Endometrium (tissue), 2 donors: ENCODE data around the gene PRDM4.

Experiments used
- FAIRE-seq: peaks from 2 replicates; lab custom pipeline; 2012; peaks lifted over from hg19 to GRCh38; lab: Jason Lieb, UNC
- donor health status: control.
- donor health status: control.

Gene PRDM4, protein sequence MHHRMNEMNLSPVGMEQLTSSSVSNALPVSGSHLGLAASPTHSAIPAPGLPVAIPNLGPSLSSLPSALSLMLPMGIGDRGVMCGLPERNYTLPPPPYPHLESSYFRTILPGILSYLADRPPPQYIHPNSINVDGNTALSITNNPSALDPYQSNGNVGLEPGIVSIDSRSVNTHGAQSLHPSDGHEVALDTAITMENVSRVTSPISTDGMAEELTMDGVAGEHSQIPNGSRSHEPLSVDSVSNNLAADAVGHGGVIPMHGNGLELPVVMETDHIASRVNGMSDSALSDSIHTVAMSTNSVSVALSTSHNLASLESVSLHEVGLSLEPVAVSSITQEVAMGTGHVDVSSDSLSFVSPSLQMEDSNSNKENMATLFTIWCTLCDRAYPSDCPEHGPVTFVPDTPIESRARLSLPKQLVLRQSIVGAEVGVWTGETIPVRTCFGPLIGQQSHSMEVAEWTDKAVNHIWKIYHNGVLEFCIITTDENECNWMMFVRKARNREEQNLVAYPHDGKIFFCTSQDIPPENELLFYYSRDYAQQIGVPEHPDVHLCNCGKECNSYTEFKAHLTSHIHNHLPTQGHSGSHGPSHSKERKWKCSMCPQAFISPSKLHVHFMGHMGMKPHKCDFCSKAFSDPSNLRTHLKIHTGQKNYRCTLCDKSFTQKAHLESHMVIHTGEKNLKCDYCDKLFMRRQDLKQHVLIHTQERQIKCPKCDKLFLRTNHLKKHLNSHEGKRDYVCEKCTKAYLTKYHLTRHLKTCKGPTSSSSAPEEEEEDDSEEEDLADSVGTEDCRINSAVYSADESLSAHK

DNA sequence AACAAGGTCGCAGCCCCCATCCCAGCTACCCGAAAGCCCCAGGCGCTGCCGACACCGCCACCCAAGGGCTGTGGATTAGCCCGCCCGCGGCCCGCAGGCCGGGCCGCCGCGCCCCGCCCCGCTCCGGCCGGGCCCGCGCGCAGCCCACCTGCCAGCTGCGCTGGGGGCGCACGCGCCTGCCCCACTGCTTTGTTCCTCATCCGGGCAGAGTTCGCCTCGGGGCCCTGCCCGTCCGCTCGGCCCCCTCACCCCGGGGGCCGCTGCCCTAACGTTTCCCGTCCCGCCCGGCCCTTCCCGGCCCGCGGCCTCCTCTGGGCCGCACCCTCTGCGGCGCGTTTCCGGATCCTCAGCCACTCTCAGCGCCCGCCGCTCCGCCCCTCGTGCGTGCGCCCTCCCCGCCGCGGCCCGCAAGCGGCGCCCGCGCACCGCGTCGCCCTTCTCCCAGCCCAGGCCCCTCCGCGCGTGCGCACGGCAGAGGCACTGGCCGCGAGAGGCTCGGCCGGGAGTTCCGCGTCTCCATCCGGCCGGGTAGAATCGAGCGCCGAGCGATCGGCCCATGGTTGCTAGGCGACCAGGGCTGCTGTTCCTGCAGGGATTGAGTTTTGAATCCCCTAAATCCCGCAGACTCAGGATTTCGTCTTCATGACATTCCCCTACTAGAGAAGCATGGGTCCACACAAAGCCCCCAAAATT is at the start of gene PRDM4:
Gene PRDM4, minus strand, starts transcription at position 329 of the 693 bp plus-strand sequence. CDS start 622 bp downstream, outside the sequence.
- no peak for FAIRE-seq

DNA sequence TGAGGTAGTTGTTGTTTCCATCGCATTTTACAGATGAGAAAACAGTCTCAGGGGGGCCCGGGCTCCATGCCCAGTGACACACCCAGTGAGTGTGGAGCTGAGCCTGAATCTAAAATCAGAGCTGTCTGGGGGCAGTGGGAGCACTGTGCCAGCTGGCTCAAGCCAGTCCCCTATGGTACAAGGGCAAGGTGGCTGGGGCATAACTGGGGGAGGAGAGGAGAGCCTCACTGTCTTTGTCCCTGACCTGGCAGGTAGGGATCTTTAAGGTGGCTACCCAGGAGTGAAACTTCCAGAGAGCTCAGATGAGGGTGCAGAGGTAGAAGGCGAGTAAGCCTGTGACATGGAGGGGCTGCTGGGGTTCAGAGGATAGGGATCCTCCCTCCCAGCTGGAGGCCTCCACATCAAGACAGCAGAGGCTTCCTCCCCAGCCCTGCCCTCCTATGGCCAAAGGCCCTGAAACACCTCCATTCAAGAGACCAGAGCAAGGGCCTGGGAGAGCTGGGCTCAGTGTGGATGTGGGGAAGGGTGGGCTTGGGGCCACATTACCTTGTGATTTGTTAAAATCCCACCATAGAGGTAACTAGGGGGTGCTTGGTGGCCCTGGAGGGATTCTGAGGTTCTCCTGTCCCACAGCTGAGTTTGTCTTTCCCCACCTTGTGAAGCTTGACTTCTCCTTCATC is 46.7 kb upstream of the PRDM4 start:
- no peak for FAIRE-seq

DNA sequence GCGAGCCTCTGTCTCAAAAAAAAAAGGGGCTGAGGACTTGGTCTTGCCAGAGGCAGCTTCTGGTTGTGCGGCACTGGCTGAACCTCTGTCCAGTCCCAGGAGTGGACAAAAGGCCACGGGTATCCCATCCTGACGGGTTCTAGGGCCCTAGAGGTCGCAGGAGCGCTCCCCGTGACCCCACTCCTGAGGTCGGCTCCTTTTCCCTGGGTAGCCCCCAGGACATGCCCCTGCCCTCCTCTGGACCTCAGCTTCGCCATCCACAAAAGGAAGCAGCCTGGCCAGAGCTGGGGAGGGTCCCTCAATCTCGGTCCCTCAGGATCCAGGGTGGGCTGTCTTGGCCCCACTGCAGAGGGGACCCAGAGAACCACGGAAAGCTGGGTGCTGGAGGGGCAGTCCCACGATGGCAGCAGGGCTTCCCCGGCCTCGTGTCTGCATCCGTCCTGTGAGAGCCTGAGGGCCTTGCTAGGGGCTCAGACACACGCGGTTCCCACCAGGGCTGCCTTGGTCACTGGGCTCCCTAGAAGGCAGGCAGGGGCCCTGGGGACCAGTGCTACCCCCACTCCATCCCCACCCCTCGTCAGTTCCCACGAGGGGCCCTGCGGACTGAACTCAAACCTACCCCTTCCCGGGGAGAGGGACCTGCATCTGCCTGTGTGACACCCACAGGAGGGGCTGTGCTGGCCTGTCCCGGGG is 44.7 kb upstream of the PRDM4 start:
- FAIRE-seq, result no peak

DNA sequence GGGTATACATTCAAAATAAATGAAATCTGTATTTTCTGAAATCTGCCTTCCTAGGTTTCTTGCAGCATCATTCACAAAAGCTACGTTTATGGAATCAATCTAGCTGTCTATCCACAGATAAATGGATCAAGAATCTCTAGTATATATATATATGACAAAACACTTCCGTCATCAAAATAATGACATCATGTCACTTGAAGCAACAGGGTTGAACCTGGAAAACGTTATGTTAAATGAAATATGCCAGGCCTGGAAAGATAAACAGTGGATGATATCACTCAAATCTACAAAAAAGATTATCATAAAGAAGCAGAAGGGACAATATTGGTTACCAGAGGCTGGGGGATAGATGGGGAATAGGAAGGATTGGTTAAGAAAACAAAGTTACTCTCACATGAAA is 42.2 kb upstream of the PRDM4 start:
- FAIRE-seq, result no peak

DNA sequence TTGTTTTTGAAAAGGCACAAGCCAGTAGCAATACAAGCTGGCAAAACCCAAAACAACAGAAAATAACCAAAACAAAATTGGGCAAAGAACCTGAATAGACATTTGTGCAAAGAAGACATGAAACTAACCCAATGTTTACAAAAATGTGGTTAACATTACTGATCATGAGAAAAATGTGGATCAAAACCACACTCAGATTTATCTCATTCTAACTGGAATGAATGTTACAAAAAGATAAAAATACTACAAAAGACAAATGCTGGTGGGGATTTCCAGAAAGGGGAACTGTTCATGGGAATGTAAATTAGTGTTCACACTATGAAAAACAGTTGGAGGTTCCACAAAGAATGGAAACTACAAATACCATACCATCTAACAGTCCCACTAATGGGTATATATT is 40.2 kb upstream of the PRDM4 start:
- no peak for FAIRE-seq

DNA sequence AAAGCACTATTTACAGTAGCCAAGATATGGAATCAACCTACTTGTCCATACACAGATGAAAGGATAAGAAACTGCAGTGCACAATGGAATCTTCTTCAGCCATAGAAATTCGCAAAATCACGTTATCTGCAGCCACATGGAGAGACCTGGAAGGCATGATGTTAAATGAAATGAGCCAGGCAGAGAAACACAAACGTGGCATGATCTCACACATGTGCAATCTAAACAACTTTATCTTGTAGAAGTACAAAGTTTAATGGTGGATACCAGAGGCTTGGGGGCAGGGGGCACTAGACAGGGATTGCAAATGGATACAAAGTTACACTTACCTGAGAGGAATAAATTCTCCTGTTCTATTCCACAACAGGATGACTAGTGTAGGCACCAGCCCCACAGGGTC is 37.6 kb upstream of the PRDM4 start:
- FAIRE-seq, result no peak

DNA sequence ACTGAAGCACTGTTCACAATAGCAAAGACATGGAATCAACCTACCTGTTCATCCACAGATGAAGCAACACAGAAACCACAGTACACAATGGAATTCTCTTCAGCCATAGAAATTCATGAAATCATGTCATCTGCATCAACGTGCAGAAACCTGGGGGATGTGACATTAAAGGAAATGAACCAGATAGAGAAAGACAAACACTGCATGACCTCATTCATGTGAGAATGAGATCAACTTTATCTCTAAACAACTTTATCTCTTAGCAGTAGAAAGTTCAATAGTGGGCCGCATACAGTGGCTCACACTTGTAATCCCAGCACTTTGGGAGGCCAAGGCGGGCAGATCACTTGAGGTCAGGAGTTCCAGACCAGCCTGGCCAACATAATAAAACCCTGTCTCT is 33.5 kb upstream of the PRDM4 start:
- no peak for FAIRE-seq

DNA sequence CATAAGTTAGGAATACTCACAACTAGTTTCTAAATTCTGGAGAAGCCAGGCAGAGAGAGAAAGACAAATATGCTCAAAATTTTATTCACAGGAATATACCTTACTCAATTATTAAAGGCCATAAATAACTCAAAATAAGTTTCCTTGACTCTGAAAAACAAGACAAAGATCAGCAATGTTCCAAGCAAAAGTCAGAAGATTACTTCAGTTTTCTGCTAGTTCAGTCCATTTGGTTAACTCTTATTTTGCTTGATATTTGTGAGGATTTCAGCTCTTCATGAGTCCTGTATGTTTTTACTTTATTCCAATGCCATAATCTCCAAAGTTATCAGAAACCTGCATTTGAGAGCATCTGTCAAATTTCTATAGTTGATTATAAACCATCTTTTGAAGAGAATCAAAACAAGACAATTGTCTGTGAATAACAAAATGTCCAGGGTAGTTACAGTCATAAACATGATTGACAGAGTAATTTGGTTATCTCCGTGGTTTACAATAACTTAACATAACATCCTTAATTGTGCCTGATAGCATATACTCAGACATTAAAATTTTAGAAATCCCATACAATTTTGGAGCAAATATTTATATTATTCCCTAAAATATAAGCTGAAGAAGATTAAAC is 30.6 kb upstream of the PRDM4 start:
- no peak for FAIRE-seq

DNA sequence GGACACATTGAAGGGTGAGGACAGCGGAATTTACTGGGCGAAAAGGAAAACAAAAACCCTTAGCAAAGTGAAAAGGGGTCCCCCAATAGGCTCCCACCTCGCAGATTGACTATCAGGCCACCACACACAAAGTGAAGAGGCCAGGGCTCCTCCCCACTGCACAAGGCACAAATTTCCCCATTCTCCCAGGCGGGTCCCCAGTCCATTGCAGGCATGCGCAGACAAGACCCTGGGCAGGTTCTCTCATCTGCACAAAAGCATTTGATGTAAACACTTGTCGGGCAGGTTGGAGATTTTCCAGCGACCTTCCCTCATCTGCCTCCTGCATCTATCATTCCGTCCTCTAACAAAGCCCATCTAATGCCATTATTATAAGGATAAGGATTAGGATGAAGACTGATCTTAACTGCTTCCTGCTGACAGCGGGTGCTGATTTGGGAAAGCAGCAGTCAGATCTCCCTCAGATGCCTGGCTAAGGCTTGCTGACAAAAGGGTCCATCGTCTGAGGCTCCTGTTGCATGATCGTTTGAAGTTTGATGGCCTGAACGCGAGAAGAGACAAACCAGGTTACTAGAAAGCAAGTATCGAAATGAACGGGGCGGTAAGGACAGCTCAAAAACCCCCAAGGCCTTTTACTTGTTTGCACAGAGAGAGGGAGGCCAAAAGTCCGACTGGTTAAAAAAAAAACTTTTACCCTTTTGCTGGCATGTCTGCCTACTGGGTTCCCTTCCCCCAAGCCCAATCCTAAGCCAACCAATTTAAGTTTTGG is 27.9 kb upstream of the PRDM4 start:
- FAIRE-seq, result no peak

DNA sequence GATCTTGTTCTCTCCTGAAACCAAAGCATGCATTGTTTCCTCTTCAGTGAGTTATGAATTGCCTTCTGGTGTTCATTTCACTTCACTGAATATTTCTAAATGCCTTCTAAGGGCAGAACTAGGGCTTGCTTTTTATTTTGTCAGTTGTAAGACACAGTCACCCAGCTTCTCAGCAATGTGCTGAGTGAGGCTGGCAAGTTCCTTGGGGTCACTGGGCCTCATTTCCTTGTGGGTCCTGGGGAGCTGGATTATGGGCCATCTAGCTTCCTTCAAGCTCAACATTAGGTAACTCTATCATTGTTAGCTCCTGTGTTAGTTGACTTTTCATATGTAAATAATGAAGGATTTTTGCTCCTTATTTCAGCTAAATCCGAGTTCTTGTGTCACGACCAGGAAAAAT is 27.3 kb upstream of the PRDM4 start:
- no peak for FAIRE-seq

DNA sequence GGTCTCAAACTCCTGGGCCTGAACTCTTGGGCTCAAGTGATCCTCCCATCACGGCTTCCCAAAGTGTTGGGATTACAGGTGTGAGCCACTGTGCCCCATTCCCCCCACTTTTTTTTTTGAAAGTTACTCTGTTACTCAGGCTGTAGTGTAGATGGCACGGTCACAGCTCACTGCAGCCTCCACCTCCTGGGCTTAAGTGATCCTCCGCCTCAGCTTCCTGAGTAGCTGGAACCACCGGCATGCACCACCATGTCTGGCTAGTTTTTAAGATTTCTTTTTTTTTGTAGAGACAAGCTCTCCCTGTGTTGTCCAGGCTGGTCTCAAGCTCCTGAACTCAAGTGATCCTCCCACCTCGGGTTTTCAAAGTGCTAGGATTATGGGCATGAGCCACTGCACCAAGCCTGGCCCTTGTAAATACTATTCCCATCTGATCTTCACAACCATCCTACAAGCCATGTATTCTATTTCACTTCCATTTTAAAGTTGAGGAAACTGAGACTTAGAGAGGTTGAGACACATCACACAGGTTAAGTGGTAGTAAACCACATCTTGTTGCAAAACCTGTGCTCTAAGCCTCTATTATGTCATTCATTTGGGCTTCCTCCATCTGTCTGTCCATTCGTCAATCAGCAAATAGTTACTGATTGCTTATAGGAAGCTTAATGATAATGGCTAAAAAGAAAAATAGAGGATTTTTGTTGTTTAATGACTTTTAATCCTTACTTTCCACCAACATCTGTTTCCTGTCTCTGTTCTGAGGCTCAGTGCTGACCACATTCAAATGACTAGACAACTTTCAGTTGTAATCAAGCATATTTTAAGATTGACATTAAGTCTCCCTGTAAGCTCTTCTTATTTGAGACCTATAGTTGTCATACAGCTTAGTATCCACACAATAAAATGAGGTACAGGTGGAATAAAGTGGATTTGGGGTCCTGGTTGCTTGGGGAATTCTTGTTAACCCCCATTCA is 22.8 kb upstream of the PRDM4 start:
- FAIRE-seq, result no peak

DNA sequence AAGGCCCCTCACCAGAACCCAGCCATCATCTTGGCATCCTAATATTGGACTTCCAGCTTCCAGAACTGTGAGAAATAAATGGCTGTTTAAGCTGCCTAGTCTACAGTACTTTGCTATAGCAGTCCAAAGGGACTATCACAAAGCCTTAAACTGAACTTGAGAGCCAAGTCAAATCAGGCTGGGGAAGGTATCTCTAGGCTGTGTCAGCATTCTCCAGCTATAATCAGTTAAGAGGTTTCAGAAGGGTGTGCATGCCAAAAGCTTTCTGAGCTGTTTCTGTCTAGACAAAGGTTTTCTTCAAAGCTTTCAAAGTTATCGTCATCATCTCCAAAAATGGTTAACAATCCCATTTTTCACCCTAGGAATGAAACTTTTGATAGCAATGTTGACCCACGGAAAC is 21.1 kb upstream of the PRDM4 start:
- no peak for FAIRE-seq

DNA sequence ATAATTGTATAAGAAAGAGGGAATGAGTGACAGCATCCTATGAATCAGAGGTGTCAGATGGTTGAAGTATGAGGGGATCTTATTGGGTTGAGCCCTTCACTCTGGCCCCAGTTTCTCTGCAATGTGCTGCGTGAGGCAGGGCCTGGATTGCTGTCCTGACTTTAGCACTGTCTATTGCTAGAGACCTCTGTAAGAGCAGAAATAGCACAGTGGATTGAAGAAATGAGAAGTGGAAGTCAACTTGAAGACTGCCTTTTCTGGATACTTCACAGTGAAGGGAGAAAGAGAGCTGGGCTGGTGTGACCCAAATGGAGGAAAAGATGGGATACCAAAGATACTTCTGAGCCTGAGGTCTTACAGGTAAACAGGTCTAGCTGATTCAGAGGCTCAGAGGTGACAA is 19.4 kb upstream of the PRDM4 start:
- FAIRE-seq, result no peak

DNA sequence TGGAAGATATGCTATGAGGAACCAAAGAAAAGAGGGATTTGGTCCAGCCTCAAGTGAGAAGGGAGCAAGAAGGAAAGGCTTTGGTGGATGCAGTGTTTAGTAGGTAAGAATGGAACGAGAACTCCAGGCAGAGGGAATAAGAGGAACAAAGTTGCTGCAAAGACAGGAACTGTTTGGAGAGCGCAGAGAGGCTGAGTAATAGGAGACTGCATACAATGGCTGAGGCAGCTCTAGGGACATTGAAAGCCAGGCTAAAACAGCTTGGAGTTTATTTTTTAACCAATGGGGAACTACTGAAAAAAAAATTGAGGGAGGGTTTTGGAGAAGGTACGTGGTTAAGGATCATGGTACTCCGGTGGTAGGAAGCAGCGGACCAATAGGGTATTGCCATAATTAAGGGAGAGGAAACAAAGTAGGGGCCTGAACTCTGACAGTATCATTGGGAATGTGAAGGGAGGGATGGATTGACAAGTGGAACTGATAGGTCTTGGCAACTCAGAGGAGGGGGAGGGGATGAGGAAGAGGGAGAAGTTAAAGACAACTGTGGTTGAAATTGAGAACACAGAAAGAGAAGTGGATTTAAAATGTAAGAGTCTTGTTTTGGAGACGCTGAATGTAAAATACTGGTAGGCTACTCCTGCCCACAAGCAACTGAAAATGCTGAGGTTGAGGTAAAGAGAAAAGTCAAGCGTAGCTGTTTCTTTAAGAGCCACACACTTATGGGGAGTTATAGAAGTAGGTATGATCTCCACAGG is 18.3 kb upstream of the PRDM4 start:
- no peak for FAIRE-seq

DNA sequence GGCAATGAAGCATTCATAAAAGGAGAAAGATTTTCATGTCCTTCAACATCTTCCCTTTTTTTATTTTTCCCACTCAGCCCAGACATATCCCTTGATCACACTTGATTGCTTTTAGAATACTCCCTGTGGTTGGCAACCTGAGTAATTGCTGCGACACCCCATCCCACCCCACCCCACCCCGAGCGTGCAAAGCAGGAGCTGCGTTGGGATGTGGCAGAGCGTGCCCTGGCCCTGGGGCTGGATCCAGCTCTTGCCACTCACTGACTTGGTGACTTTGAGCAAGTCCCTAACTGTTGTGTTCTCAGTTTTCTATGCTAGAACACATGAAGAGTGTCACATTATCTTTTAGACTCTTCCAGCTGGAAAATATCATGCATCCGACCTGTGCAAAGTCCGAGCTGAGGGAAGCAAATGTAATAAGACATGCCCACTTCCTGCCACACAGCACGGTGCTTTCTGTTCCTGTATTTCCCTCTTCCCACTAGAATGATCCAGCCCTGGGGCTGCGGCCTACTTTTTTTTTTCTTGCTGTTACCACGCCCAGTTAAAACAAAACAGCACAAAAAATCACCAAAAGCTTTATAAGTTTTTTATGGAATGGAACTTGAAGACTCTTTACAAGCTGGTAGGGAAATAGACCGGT is 17.6 kb upstream of the PRDM4 start:
- no peak for FAIRE-seq

DNA sequence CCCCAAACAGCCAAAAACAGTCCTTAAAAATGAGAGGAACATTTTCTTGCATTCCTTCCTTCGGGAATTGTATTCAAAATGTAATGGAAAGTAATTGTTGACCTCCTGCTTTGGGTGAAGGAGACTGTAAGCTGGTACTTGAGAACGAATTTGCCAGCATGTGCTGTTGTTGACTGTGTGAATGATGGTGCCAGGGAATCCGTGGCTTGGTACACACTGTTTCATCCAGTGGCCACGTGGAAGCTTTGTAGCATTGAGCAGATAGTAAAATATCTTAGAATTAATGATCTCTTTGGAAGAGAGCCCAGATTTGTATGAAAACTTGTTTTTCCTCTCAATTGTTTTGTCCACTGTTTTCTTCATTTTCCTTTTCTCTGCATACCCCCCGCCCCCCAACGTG is 15.2 kb upstream of the PRDM4 start:
- FAIRE-seq, result no peak

DNA sequence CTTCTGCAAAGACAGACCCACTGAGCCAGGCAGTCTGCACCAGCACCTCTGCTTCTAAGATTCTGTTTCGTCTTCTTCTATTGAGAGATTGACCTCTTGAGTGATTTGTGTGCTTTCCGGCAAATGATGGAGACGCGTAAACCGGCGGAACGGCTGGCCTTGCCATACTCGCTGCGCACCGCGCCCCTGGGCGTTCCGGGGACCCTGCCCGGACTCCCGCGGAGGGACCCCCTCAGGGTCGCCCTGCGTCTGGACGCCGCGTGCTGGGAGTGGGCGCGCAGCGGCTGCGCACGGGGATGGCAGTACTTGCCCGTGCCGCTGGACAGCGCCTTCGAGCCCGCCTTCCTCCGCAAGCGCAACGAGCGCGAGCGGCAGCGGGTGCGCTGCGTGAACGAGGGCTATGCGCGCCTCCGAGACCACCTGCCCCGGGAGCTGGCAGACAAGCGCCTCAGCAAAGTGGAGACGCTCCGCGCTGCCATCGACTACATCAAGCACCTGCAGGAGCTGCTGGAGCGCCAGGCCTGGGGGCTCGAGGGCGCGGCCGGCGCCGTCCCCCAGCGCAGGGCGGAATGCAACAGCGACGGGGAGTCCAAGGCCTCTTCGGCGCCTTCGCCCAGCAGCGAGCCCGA is 14.3 kb upstream of the PRDM4 start:
- FAIRE-seq, result no peak
